ENCODE measurements around the gene SPTBN2.
A peak's percentile ranks its signal among the peaks of the same experiment; 100 is the strongest.
"Not testable (repeated sequence)": the region's sequence is repeated elsewhere in the genome, so short reads cannot be mapped to it uniquely, and the experiment has no call there.

The SPTBN2 gene

DNA sequence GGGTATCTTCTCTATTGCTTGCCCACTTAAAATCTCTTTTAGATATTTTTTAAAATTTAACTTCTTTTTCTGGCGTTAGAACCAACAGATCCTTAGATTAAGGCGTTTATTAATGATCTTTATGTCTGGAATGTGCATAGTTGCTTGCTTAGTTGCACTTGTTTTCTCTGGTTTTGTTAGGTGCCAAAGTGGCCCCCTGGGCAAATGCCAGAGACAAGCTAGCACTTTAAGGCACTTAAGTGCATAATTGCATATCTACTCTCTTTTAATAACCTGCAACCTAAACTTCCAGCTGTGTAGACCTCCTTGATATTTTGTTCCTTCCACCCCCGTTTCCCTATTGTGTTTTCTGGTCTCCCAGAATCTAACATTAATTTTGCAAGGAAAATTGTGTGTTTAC, 87.2 kb downstream of the SPTBN2 start:
- H3K4me3 ChIP-seq (replicated peaks; ENCODE audit: low read depth, low read length): peak overlapping the region; percentile 94
- no peak for TF ChIP-seq CTCF (IDR thresholded peaks at IDR 0.05; ENCODE audit: low read length, missing control alignments)
- no peak for DNase-seq (ENCODE audit: low read depth)

DNA sequence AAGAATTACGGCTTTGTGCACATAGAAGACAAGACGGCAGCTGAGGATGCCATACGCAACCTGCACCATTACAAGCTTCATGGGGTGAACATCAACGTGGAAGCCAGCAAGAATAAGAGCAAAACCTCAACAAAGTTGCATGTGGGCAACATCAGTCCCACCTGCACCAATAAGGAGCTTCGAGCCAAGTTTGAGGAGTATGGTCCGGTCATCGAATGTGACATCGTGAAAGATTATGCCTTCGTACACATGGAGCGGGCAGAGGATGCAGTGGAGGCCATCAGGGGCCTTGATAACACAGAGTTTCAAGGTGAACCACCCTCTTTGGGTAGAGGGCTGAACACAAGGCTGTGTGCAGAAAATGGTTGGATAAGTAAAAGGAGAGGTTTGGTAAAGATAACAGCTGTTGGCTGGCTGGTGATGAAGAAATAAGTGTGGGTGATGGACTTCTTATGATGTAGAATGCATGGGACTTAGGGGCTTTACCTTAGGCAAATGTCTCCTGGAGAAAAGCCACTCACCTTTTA, 89.1 kb downstream of the SPTBN2 start:
- H3K4me3 ChIP-seq (replicated peaks; ENCODE audit: low read depth, low read length): peak overlapping the region; percentile 94
- DNase-seq (ENCODE audit: low read depth): not testable (repeated sequence)

DNA sequence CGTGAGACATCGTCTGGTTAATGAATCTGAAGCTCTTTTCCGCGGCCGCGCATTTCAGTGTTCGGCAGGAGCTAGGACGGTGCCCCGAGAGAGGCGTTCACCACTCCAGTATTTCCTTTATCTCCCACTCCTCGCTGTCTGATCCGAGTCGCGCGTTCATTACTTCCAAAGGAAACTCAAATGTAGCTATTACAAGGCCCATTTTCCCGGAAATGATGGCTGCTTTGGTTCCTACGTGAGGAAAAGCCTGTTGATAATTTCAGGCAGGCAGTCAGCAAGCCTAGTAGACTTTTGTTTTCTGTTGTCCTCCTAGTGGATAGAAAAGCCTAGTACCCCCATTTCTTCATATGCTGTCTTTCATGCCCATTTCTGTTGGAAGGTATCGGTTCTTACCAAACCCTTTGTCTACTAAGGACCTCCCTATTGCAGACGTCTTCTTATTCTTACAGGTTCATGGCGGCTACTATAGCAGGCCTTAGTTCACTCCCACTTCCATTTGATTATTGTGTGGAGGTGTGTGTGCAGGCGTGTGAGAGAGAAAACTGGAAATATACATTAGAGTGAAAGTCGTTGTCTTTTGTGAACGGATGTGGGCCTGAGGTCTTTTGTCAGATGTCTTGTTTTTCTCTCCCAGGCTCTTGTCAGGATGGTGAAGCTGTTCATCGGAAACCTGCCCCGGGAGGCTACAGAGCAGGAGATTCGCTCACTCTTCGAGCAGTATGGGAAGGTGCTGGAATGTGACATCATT, 89.8 kb downstream of the SPTBN2 start:
- H3K4me3 ChIP-seq (replicated peaks; ENCODE audit: low read depth, low read length): peak overlapping the region; percentile 94
- DNase-seq (ENCODE audit: low read depth): peak; percentile 59
- TF ChIP-seq CTCF (IDR thresholded peaks at IDR 0.05; ENCODE audit: low read length, missing control alignments): peak; percentile 16

DNA sequence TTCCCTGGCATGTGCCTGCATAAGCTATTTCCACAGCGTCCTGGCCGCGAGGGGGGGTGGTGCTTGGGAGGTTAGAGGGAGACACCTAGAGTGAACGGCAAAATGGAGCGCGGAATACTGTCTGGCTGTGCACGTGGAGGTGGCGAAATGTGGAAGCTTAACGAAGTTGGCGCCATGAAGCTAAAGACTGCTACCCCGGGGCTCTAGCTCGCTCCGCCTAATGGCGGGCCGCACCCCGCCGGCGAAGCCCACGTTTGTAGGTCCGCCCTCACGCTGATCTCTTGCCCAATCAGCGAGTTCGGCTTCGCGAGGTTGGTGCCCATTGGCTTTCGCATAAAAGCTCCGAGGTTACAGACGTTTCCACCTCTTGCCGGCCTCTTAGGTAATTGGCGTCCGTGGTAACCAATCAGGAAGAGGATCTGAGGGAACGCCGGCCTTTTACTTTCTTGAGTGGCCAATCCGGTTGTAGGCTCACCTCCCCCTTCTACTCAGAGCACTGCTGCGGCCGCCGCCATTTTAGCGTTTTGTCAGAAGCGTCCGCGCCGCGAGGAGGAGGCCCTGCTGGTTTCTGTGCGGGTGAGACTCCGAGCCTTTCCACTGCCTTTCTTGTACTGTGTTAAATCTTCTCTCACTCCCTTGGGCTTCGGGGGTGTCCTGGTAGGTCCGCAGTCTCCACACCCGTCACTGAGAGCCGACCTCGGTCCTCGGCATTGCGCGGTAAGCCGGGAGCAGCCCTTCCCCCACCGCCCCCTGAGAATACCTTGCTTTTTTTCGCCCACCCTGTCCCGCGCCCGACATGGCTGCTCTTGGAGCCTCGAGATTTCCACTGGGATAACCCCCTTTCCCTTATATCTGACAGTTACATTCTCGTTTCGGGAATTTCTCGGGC, 90.6 kb downstream of the SPTBN2 start, which contains the start of gene RBM4:
RBM4 (plus strand) TSS at position 527 of the 889 bp plus-strand sequence. CDS start 1,009 bp downstream, outside the sequence.
- peak within 1 kb of the TSS; percentile 94 for H3K4me3 ChIP-seq (replicated peaks; ENCODE audit: low read depth, low read length)
- peak; percentile 3 for TF ChIP-seq CTCF (IDR thresholded peaks at IDR 0.05; ENCODE audit: low read length, missing control alignments)
- DNase-seq (ENCODE audit: low read depth): peak; percentile 100

DNA sequence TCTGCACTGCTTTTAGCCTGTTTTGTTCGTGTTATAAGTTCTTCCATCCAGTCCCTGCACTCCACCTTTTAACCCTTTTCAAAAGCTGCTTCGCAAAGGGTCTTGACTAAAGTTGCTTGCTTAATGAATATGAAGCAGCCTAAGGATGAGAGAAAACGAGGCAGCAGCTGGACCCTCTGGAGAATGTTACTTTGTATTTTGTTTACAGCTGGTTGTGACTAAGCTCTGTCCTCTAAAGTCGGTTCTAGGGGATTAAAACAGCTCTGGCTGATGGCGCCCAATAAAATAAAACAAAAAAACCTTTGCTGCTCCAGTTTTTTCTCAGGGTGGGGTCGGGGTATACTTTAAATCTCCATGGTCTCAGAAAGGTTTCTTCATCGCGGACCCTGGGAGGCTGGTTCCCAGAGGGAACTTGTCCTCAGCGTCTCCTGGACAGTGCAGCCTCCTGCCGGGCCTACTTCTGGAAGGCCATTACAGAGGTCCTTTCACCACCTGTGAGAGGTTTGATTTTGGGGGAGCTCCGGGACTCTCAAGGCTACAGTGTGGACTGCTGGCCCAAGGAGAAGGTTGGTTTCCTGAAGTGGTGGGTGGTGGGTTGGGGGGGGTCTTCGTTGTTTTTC, 91.3 kb downstream of the SPTBN2 start:
- DNase-seq (ENCODE audit: low read depth): no peak
- TF ChIP-seq CTCF (IDR thresholded peaks at IDR 0.05; ENCODE audit: low read length, missing control alignments): no peak
- peak overlapping the region; percentile 94 for H3K4me3 ChIP-seq (replicated peaks; ENCODE audit: low read depth, low read length)

GRCh38 chr11:66636411-66636810, 92.6 kb downstream of the SPTBN2 start:
- no peak overlapping the region for H3K4me3 ChIP-seq (replicated peaks; ENCODE audit: low read depth, low read length)
- DNase-seq (ENCODE audit: low read depth): no peak
- TF ChIP-seq CTCF (IDR thresholded peaks at IDR 0.05; ENCODE audit: low read length, missing control alignments): no peak

Measured in fibroblast of pulmonary artery (primary cell).